HEK293T (cell line): ENCODE results near the gene JCAD.

ENCODE experiments used
- ARNT ChIP-seq: fragments of 450-650 bp; IDR thresholded peaks from 2 replicates; pipeline ENCODE4 v1.6.1; 2017; ENCODE audit warnings: mild to moderate bottlenecking
- BHLHE40 ChIP-seq: fragments of 450-650 bp; IDR thresholded peaks from 2 replicates; pipeline ENCODE4 v1.6.1; 2016; ENCODE audit warnings: mild to moderate bottlenecking, moderate library complexity, borderline replicate concordance
- ELF4 ChIP-seq: fragments of 450-650 bp; IDR thresholded peaks from 2 replicates; pipeline ENCODE4 v1.6.1; 2017; ENCODE audit warnings: antibody characterized with exemption
- FOXK2 ChIP-seq: fragments of 450-650 bp; IDR thresholded peaks from 2 replicates; pipeline ENCODE4 v1.6.1; 2016; ENCODE audit warnings: mild to moderate bottlenecking
- FOXM1 ChIP-seq: fragments of 450-650 bp; IDR thresholded peaks from 2 replicates; pipeline ENCODE4 v1.6.1; 2017; ENCODE audit warnings: mild to moderate bottlenecking, borderline replicate concordance
- HDGF ChIP-seq: fragments of 450-650 bp; IDR thresholded peaks from 2 replicates; pipeline ENCODE4 v1.6.1; 2017; ENCODE audit warnings: antibody characterized with exemption, borderline replicate concordance
- LEF1 ChIP-seq: fragments of 450-650 bp; IDR thresholded peaks from 2 replicates; pipeline ENCODE4 v1.6.1; 2017; ENCODE audit warnings: mild to moderate bottlenecking, borderline replicate concordance
- SP1 ChIP-seq: fragments of 450-650 bp; IDR thresholded peaks from 2 replicates; pipeline ENCODE4 v1.6.1; 2017
- SUZ12 ChIP-seq: fragments of 450-650 bp; IDR thresholded peaks from 2 replicates; pipeline ENCODE4 v1.6.1; 2016; ENCODE audit warnings: mild to moderate bottlenecking
- TARDBP ChIP-seq: fragments of 450-650 bp; IDR thresholded peaks from 2 replicates; pipeline ENCODE4 v1.6.1; 2016
- TF ChIP-seq, protein P1 (sequence below): fragments of 450-650 bp; IDR thresholded peaks from 2 replicates; pipeline ENCODE4 v1.6.1; 2016

DNA sequence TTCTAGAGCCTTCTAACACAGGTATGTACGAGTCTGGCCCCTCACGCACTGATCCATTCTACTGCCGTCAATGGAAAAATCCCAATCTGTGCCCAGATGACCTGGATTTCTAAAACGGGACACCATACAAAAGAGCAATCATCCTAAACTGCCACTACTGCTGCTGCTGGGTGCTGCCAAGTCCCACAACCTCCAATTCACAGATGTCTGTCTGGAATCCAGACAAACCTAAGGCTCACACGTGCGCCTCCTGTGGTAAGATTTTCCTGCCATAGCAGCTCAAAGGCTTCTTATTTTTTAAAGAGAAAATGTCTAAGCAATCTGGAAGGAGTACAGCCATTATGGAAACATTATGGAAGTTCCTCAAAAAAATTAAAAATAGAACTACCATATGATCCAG is 40.9 kb downstream of the JCAD start:
- TF ChIP-seq FOXM1, result no peak
- no peak for TF ChIP-seq ELF4
- TF ChIP-seq LEF1, result no peak
- no peak for TF ChIP-seq SUZ12
- TF ChIP-seq HDGF, result no peak
- no peak for TF ChIP-seq ARNT
- no peak for TF ChIP-seq SP1
- TF ChIP-seq BHLHE40, result no peak
- TF ChIP-seq, protein P1, sequence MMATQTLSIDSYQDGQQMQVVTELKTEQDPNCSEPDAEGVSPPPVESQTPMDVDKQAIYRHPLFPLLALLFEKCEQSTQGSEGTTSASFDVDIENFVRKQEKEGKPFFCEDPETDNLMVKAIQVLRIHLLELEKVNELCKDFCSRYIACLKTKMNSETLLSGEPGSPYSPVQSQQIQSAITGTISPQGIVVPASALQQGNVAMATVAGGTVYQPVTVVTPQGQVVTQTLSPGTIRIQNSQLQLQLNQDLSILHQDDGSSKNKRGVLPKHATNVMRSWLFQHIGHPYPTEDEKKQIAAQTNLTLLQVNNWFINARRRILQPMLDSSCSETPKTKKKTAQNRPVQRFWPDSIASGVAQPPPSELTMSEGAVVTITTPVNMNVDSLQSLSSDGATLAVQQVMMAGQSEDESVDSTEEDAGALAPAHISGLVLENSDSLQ, result no peak
- TF ChIP-seq FOXK2, result no peak
- TF ChIP-seq TARDBP, result no peak
